OCI-LY3 (cell line): Measurements from ENCODE around the gene ACBD3.

Source experiments
- H2AFZ ChIP-seq: fragments of 200-600, 300-600 bp; shearing (Covaris generic); 2 replicates; pipeline ENCODE4 v1.6.0; 2014; ENCODE audit warnings: antibody characterized with exemption, low read depth, low read length
- H3K27ac ChIP-seq: fragments of 200-600, 300-600 bp; sonication (generic); 2 replicates; pipeline ENCODE4 v1.5.1; 2014; ENCODE audit warnings: mild to moderate bottlenecking, low read length, moderate library complexity, mixed read lengths
- H3K27me3 ChIP-seq: fragments of 200-600, 300-600 bp; sonication (generic); 2 replicates; pipeline ENCODE4 v1.6.1; 2014; ENCODE audit warnings: low read depth, low read length, mixed read lengths
- H3K36me3 ChIP-seq: fragments of 200-600, 300-600 bp; sonication (generic); replicated peaks from 2 replicates; pipeline ENCODE3; 2014; ENCODE audit warnings: low read depth, low read length, mixed read lengths
- H3K4me1 ChIP-seq: fragments of 300-600, 200-600 bp; sonication (generic); 2 replicates; pipeline ENCODE4 v1.6.1; 2014; ENCODE audit warnings: low read length, mixed read lengths
- H3K4me2 ChIP-seq: fragments of 200-600, 300-600 bp; sonication (generic); 2 replicates; pipeline ENCODE4 v1.6.1; 2014; ENCODE audit warnings: low read length, mixed read lengths
- H3K4me3 ChIP-seq: fragments of 300-600, 200-600 bp; sonication (generic); 2 replicates; pipeline ENCODE4 v1.5.1; 2014; ENCODE audit warnings: antibody characterized with exemption, mild to moderate bottlenecking, low read length, moderate library complexity
- H3K79me2 ChIP-seq: fragments of 300-600, 200-600 bp; shearing (Covaris generic); 2 replicates; pipeline ENCODE4 v1.6.1; 2014; ENCODE audit warnings: mild to moderate bottlenecking, low read length, mixed read lengths
- H3K9ac ChIP-seq: fragments of 300-600, 200-600 bp; shearing (Covaris generic); 2 replicates; pipeline ENCODE4 v1.6.0; 2014; ENCODE audit warnings: mild to moderate bottlenecking, low read length, moderate library complexity
- H3K9me3 ChIP-seq: fragments of 200-600, 300-600 bp; shearing (Covaris generic); 2 replicates; pipeline ENCODE4 v1.6.1; 2014; ENCODE audit warnings: low read length, mixed read lengths; ENCODE audit not compliant: insufficient read depth
- H4K20me1 ChIP-seq: fragments of 200-600, 300-600 bp; sonication (generic); 2 replicates; pipeline ENCODE4 v1.6.1; 2016; ENCODE audit warnings: low read length, mixed read lengths; ENCODE audit not compliant: insufficient read depth
- EZH2phosphoT487 ChIP-seq: fragments of 200-600 bp; shearing (Covaris generic); IDR thresholded peaks from 2 replicates; pipeline ENCODE4 v1.6.1; 2018; ENCODE audit warnings: antibody characterized with exemption, mixed run types, low read depth
- TF ChIP-seq, protein P1 (sequence below): fragments of 200-600, 300-600 bp; sonication (generic); IDR thresholded peaks from 2 replicates; pipeline ENCODE4 v1.5.1; 2014; ENCODE audit warnings: antibody characterized with exemption, low read length, low read depth

ACBD3 gene

DNA sequence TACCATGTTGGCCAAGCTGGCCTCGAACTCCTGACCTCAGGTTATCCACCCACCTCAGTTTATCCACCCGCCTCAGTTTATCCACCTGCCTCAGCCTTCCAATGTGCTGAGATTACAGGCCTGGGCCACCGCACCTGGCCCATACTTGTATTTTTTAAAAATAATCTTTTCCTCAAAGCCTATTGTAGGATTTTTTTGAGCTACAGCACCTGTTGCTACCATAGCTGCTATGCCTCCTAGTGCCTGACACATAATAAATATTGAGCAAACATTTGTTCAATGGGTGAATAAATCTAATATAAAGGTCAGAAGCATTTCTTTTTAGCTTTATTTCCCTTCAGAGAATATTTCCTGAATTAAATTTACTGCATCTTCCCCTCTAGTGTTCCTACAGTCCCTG, 15.7 kb upstream of the ACBD3 start:
- Histone ChIP-seq H4K20me1 (no peaks in the 10 kb centered on the region), H3K27ac (no peak overlapping the region), H3K4me3 (no peak overlapping the region), H3K27me3 (0 out of 2 replicates have a peak, but pooled peaks cover 4% of the 10 kb centered on the region), H3K9me3 (no peaks in the 10 kb centered on the region), H3K79me2 (no peaks in the 10 kb centered on the region), H3K4me1 (peaks cover 8% of the 10 kb centered on the region; the same call in 1 of the 2 replicates), H3K4me2 (no peak overlapping the region), H2AFZ (no peak overlapping the region), H3K36me3 (no peaks in the 10 kb centered on the region), H3K9ac (no peak overlapping the region)
- TF ChIP-seq EZH2phosphoT487: no peak
- TF ChIP-seq, protein P1, sequence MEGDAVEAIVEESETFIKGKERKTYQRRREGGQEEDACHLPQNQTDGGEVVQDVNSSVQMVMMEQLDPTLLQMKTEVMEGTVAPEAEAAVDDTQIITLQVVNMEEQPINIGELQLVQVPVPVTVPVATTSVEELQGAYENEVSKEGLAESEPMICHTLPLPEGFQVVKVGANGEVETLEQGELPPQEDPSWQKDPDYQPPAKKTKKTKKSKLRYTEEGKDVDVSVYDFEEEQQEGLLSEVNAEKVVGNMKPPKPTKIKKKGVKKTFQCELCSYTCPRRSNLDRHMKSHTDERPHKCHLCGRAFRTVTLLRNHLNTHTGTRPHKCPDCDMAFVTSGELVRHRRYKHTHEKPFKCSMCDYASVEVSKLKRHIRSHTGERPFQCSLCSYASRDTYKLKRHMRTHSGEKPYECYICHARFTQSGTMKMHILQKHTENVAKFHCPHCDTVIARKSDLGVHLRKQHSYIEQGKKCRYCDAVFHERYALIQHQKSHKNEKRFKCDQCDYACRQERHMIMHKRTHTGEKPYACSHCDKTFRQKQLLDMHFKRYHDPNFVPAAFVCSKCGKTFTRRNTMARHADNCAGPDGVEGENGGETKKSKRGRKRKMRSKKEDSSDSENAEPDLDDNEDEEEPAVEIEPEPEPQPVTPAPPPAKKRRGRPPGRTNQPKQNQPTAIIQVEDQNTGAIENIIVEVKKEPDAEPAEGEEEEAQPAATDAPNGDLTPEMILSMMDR: no peak

DNA sequence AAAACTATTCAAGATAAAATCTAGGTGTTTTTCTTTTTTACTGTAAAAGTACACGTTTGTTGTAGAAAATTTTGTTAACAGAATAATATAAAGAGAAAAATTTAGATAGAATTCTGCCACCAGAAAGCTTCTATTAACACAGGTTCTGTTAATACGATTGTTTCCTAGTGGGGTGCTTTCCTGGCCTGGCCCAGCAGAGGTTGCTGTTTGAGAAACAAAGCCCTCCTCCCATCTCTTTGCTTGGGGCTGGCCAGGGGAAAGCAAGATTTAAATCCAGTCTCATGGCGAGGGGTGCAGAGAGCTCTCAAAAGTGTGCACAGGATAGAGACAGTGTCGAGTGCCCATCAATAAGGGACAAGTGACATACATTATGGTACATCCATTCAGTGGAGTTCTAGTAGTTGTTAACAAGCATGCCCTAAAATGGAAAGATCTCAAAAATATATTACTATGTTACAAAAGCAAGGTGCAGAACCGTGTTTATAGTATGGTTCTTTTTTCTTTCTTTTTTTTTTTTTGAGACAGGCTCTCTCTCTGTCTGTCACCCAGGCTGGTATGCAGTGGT, 14.6 kb upstream of the ACBD3 start:
- H3K27ac ChIP-seq: no peak overlapping the region
- H3K36me3 ChIP-seq: no peaks in the 10 kb centered on the region
- peaks cover 8% of the 10 kb centered on the region; the same call in 1 of the 2 replicates for H3K4me1 ChIP-seq
- no peaks in the 10 kb centered on the region for H3K79me2 ChIP-seq
- TF ChIP-seq, protein P1: peak; percentile 78
- no peak for TF ChIP-seq EZH2phosphoT487
- H4K20me1 ChIP-seq: no peaks in the 10 kb centered on the region
- H3K4me2 ChIP-seq: 0 out of 2 replicates have a peak overlapping the region, but pooled peaks have one; percentile 21
- no peak overlapping the region for H3K9ac ChIP-seq
- H2AFZ ChIP-seq: no peak overlapping the region
- no peaks in the 10 kb centered on the region for H3K27me3 ChIP-seq
- no peaks in the 10 kb centered on the region for H3K9me3 ChIP-seq
- no peak overlapping the region for H3K4me3 ChIP-seq

- no peaks in the 10 kb centered on the region for H3K9me3 ChIP-seq
- no peaks in the 10 kb centered on the region for H3K36me3 ChIP-seq
- H3K4me2 ChIP-seq: no peak overlapping the region
- no peak overlapping the region for H3K4me3 ChIP-seq
- no peaks in the 10 kb centered on the region for H3K27me3 ChIP-seq
- no peaks in the 10 kb centered on the region for H3K79me2 ChIP-seq
- H3K27ac ChIP-seq: no peak overlapping the region
- peaks cover 8% of the 10 kb centered on the region; the same call in 1 of the 2 replicates for H3K4me1 ChIP-seq
- no peak for TF ChIP-seq EZH2phosphoT487
- TF ChIP-seq, protein P1: no peak
- H4K20me1 ChIP-seq: no peaks in the 10 kb centered on the region
- no peak overlapping the region for H2AFZ ChIP-seq
- H3K9ac ChIP-seq: no peak overlapping the region
These were observed 13.4 kb upstream of the ACBD3 start for GRCh38 chr1:226199971-226200370.

DNA sequence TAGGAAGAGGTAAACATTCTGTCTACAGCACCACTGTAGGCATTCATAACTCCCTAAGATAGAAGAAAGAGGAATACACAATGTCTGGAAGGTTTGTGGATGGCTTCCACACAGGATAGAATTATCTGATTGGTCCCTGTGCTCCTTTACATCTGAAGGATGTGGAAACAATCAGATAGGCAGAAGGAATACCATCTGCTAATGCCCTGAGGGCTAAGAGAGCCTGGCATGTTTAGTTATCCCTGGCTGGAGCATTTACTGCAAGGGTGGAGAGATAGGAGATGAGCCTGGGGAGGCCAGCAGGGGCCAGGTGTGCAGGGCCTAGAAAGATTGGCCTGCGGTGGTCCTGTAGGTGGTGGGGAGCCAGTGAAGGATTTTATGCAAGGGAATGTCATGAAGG, 8.6 kb upstream of the ACBD3 start:
- H3K36me3 ChIP-seq: no peaks in the 10 kb centered on the region
- H3K79me2 ChIP-seq: no peaks in the 10 kb centered on the region
- H3K4me2 ChIP-seq: no peak overlapping the region
- no peaks in the 10 kb centered on the region for H3K9me3 ChIP-seq
- no peak for TF ChIP-seq EZH2phosphoT487
- TF ChIP-seq, protein P1: no peak
- H3K27me3 ChIP-seq: no peaks in the 10 kb centered on the region
- H3K4me1 ChIP-seq: peaks cover 6% of the 10 kb centered on the region; the same call in 1 of the 2 replicates
- no peak overlapping the region for H3K27ac ChIP-seq
- H3K4me3 ChIP-seq: no peak overlapping the region
- no peak overlapping the region for H3K9ac ChIP-seq
- H2AFZ ChIP-seq: no peak overlapping the region
- H4K20me1 ChIP-seq: no peaks in the 10 kb centered on the region
